Right renal pelvis (tissue), 4 donors: Measurements from ENCODE around the gene SULT1C3. TPM values are rescaled to one million over a fixed set of nuclear protein-coding genes. Genes with fewer than 3 reads are reported as not detected.
"Not testable (repeated sequence)": the region's sequence is repeated elsewhere in the genome, so short reads cannot be mapped to it uniquely, and the experiment has no call there.

Experiments used
- DNase-seq, 4 donors: peaks; one replicate each; pipeline ENCODE4 v3.0.0-alpha.2; 2013; ENCODE audit warnings: low read depth in 4 of 4, low spot score in 3 of 4, missing footprints in 1 of 4
- polyA plus RNA-seq, 4 donors: library from polyadenylated mRNA; unstranded; fragments of 120-200 nt; gene quantifications; one replicate each; pipeline ENCODE4 v1.2.1, GENCODE V29; 2013; ENCODE audit not compliant: insufficient read length in 4 of 4

SULT1C3 gene
- polyA plus RNA-seq, 4 donors: 0.05 TPM; not detected in 3

DNA sequence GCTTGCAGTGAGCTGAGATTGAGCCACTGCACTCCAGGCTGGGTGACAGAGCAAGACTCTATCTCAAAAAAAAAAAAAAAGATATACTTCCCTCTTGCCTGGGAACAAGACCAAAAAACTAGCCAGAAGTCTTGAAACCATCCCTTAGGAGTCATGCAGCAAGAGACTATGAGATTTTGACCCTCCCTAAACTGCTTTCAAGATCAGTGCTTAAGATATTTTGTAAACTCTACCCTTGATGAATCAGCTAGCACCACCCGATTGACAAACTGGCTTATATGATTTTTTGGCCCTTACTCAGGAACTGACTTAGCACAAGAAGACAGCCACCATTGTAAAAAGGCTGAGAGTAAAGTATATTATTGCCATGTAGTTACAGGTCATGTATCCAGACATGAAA lies 3.8 kb downstream of the SULT1C3 start:
- no peak for DNase-seq

- no peak for DNase-seq
Measured at GRCh38 chr2:108244667-108245414, 5.1 kb downstream of the SULT1C3 start.

- no peak for DNase-seq
Measured at GRCh38 chr2:108253106-108253505, 13.3 kb downstream of the SULT1C3 start.

- DNase-seq: no peak
Measured at GRCh38 chr2:108257757-108258331, 18.1 kb downstream of the SULT1C3 start.

DNA sequence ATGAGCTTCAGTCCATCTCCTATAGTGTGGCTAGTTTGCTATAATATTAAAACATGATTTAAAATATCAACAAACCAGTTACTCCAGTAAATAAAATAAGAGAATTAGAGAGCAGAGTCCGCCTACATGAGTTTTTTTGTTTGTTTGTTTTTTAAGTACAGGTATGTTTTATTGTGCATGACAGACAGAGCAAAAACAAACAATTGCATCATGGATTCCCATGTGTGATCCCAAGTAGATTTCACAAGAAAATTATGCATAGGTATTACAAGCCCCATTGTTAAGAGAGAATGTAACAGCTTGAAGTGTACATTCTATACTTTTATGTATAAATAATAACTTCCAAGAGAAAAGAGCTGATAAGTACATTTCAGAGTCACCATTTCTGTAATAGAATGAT lies 21.0 kb downstream of the SULT1C3 start:
- no peak for DNase-seq

DNA sequence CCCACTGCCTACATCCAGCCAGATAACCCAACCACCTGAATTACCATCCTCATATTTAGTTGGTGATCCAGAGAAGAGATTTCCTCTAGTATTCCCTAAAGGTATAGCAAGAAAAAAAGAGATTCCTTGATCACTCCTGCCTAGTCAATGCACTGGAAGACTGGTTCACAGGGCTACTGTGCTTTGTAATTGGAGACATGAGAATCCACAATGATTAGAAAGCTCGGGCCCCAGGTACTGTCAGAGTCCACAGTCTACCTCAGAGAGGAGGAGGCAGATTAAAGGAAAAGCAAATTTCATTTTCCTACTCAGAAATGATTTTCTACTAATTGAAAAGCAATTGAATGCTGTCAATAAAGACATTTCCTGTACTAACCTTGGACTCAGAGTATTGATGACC lies 22.3 kb downstream of the SULT1C3 start:
- no peak for DNase-seq

DNA sequence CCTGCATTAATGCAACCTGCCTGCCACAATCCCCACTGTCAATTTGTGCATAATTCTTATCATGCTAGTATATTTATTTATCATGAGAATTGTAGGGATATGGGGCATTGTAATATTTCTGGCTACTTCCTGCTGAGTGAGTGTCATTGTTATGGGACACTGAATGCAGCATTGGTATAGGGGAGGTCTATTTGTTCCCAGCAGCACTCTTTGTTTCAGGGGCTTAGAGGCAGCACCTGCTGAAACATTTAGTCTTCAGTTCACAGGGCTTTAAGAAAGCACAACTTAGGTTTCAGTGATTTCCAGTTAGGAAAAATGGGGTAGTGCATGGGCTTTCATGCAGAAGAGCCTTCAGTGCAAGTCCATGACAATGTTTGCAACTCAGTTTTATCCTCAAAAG lies 23.6 kb downstream of the SULT1C3 start:
- DNase-seq: no peak

DNA sequence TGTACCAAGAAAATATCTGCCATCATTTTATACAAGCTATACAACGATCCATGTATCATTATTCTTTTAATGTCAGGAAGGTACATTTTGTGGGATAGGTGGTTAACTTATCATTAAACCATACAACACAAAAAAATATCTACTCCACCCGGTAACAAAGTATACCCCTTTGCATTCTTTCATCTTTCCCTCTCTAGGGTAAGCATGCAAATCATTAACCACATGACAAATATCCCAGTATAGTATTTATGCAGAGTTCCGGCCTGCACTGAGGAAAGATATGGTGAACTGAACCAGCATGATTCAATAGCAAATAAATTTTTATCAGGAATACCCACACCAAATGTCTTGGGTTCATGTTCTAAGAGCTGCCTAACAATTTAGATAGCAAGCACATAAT lies 26.4 kb downstream of the SULT1C3 start:
- DNase-seq: no peak

- DNase-seq: no peak
Measured at GRCh38 chr2:108267101-108267500, 27.3 kb downstream of the SULT1C3 start.

GRCh38 chr2:108268001-108268400 lies 28.2 kb downstream of the SULT1C3 start:
- DNase-seq: no peak

GRCh38 chr2:108270346-108270745 lies 30.6 kb downstream of the SULT1C3 start:
- DNase-seq: no peak

GRCh38 chr2:108270768-108271506 lies 31.2 kb downstream of the SULT1C3 start:
- no peak for DNase-seq

- peak; percentile 31 to 60 (median 46) for DNase-seq
Measured at GRCh38 chr2:108271691-108272253, 32.0 kb downstream of the SULT1C3 start.

DNA sequence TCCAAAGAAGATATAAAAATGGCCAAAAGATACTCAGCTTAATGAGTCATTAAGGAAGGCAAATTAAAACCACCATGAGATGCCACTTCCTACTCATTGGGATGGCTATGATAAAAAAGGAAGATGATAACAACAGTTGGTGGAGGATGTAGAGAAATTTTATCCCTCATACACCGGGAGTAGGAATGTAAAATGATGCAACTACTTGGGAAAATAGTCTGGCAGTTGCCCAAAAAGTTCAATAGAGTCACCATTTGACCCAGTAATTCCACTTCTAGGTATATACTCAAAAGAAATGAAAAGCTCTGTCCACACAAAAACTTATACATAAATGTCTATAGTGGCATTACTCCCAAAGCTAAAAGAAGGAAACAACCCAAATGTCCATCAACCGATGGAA lies 38.9 kb downstream of the SULT1C3 start:
- DNase-seq: no peak

DNA sequence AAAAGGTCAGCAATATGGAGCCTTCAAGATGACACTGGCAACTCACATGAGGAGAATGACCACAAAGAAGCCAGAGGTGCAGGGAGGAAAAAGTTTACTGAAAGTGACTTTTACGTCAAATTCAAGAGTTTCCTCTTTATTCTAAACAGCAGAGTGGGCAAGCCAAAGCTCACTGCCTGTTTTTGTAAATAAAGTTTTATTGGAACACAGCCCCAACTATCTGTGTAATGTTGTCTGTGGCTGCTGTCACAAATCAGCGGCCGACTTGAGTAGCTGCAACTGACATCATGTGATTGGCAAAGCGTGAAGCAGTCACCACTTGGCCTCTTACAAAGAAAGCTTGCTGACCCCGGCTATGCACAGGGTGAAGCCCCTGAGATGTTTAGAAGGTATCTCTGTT lies 39.7 kb downstream of the SULT1C3 start:
- DNase-seq: no peak

DNA sequence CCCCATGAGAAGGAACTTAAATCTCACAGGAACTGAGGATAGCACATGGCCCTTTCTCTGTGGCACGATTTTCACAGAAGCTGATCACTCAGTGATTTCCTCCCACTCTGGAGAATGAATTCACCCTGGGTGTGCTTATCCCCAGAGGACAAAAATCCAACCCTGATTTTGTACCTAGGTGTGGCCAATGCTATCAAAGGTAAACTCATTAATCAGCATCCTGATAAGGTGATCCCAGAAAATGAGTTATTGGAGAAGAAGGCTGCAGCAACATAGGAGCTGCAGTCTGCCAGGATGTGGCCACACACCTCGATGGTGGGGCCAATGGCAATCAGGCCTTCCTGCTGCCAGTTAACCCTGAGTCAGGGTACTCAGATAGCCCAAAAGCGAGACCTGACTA lies 40.7 kb downstream of the SULT1C3 start:
- no peak for DNase-seq

DNA sequence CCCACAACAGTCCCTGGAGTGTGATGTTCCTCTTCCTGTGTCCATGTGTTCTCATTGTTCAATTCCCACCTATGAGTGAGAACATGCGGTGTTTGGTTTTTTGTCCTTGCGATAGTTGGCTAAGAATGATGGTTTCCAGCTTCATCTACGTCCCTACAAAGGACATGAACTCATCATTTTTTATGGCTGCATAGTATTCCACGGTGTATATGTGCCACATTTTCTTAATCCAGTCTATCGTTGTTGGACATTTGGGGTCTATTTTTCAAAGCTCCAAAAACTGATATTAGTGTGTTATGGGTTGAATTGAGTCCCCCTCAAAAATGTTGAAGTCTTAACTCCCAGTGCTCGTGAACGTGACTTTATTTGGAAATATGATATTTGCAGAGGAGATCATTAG lies 44.8 kb downstream of the SULT1C3 start:
- DNase-seq: not testable (repeated sequence)

DNA sequence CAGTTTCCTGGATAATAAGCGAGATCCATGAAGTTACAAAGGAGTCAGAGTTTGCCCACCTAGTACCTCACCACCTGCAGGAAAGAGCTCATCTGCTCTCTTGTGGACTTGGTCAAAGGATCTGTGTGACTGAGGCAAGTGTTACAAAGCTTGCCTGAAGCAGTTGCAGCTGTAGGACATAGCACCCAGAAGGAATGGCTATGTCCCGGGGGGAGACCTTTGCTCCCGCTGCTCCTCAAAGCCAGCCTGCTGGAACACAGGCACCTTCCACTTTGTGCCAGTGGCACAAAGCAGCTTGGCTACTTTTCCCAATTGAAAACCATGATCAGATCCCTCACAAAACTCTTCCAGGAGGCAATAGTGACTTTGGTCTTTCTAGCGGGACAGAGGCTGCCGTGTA lies 45.8 kb downstream of the SULT1C3 start:
- no peak for DNase-seq

GRCh38 chr2:108287169-108287568 lies 47.4 kb downstream of the SULT1C3 start:
- no peak for DNase-seq

GRCh38 chr2:108288534-108289106 lies 48.9 kb downstream of the SULT1C3 start, which contains the start of gene SULT1C2:
TSS of gene SULT1C2 (plus strand) at chr2:108288895. CDS start at chr2:108293668, 4,773 bp downstream.
- DNase-seq: peak; percentile 52 to 82 (median 81)

DNA sequence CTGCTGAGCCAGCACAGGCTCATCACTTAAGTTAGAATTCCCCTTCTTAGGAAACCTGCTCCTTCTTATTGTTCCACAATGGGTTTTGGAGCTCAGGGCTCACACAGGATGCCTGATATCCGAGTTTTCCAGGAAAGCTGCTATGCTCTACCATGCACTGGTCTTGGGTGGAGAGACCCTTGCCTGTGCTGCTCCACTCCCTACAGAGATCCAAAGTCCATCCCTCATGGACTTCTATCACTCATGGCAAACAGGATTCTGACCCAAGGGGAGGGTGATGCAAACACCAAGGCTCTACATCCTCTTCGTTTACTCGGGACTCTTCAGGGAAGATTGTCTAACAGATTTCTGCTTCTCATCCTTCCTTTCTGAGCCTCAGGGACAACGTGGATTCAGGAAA lies 54.1 kb downstream of the SULT1C3 start:
- no peak for DNase-seq
